Parathyroid adenoma (tissue), 2 donors: ENCODE data around the gene RASSF1.

Experiments
- H2AFZ ChIP-seq: fragments of 300-600 bp; sonication (generic); one replicate; pipeline ENCODE4 v1.7.0; 2017; ENCODE audit warnings: antibody characterized with exemption, mild to moderate bottlenecking
- H3K27ac ChIP-seq: fragments of 300-600 bp; sonication (generic); one replicate; pipeline ENCODE4 v1.7.0; 2017
- H3K27me3 ChIP-seq: fragments of 300-600 bp; sonication (generic); one replicate; pipeline ENCODE4 v1.7.0; 2017; ENCODE audit warnings: low read length; ENCODE audit not compliant: control insufficient read depth, insufficient read depth
- H3K36me3 ChIP-seq: fragments of 300-600 bp; sonication (generic); one replicate; pipeline ENCODE4 v1.7.0; 2017; ENCODE audit warnings: low read length; ENCODE audit not compliant: control insufficient read depth, insufficient read depth
- H3K4me1 ChIP-seq: fragments of 300-600 bp; sonication (generic); one replicate; pipeline ENCODE4 v1.7.0; 2017; ENCODE audit warnings: control low read depth
- H3K4me2 ChIP-seq: fragments of 300-600 bp; sonication (generic); one replicate; pipeline ENCODE4 v1.7.0; 2017; ENCODE audit warnings: low read length
- H3K4me3 ChIP-seq: fragments of 300-600 bp; sonication (generic); one replicate; pipeline ENCODE4 v1.7.0; 2017; ENCODE audit warnings: low read depth, low read length
- H3K79me2 ChIP-seq: fragments of 300-600 bp; sonication (generic); one replicate; pipeline ENCODE4 v1.7.0; 2017; ENCODE audit warnings: control low read depth
- H3K9ac ChIP-seq: fragments of 300-600 bp; sonication (generic); one replicate; pipeline ENCODE4 v1.7.0; 2017; ENCODE audit warnings: mild to moderate bottlenecking
- H3K9me3 ChIP-seq: fragments of 300-600 bp; sonication (generic); one replicate; pipeline ENCODE4 v1.7.0; 2017; ENCODE audit warnings: low read length; ENCODE audit not compliant: control insufficient read depth
- CTCF ChIP-seq: fragments of 300-600 bp; sonication (generic); IDR thresholded peaks from one replicate; pipeline ENCODE4 v1.7.0; 2017; ENCODE audit warnings: antibody characterized with exemption, mild to moderate bottlenecking
- donor health status: primary hyperparathyroidism.

RASSF1 gene

GRCh38 chr3:50342813-50343633 is 2.4 kb upstream of the RASSF1 start:
- peaks cover 22% of the 10 kb centered on the region for H3K4me1 ChIP-seq
- no peak for TF ChIP-seq CTCF
- no peak overlapping the region for H3K9ac ChIP-seq
- no peaks in the 10 kb centered on the region for H3K36me3 ChIP-seq
- no peaks in the 10 kb centered on the region for H3K79me2 ChIP-seq
- H2AFZ ChIP-seq = peak overlapping the region; percentile 63
- H3K4me2 ChIP-seq = no peak overlapping the region
- H3K27me3 ChIP-seq = no peaks in the 10 kb centered on the region
- H3K9me3 ChIP-seq = no peaks in the 10 kb centered on the region
- H3K4me3 ChIP-seq = no peak overlapping the region
- H3K27ac ChIP-seq = peak overlapping the region; percentile 49

GRCh38 chr3:50341996-50342650 is 1.5 kb upstream of the RASSF1 start:
- peaks cover 22% of the 10 kb centered on the region for H3K4me1 ChIP-seq
- H2AFZ ChIP-seq = no peak overlapping the region
- H3K9ac ChIP-seq = no peak overlapping the region
- H3K27me3 ChIP-seq = no peaks in the 10 kb centered on the region
- H3K27ac ChIP-seq = no peak overlapping the region
- H3K36me3 ChIP-seq = no peaks in the 10 kb centered on the region
- no peak overlapping the region for H3K4me3 ChIP-seq
- no peaks in the 10 kb centered on the region for H3K9me3 ChIP-seq
- no peak overlapping the region for H3K4me2 ChIP-seq
- no peaks in the 10 kb centered on the region for H3K79me2 ChIP-seq
- no peak for TF ChIP-seq CTCF

- H3K4me3 ChIP-seq = no peak overlapping the region
- no peak overlapping the region for H2AFZ ChIP-seq
- H3K27ac ChIP-seq = no peak overlapping the region
- TF ChIP-seq CTCF = no peak
- no peaks in the 10 kb centered on the region for H3K79me2 ChIP-seq
- H3K9me3 ChIP-seq = no peaks in the 10 kb centered on the region
- no peak overlapping the region for H3K4me2 ChIP-seq
- no peaks in the 10 kb centered on the region for H3K36me3 ChIP-seq
- H3K4me1 ChIP-seq = peaks cover 22% of the 10 kb centered on the region
- H3K27me3 ChIP-seq = no peaks in the 10 kb centered on the region
- no peak overlapping the region for H3K9ac ChIP-seq
Measured at GRCh38 chr3:50341537-50341936, 901 bp upstream of the RASSF1 start.

DNA sequence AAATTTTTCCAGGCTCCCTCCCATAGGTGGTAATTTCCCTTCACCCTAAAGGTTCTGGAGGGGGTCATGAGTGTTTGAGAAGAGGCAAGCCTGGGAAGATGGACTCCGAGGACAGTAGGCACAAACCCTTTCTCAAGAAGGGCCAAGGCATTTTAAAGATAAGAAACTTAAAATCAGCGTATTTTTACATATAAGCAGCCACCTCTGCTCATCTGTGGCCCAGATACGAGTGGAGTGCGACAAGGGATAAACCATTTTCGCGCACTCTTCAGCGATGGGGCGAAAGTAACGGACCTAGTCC is 539 bp downstream of the RASSF1 start:
- Histone ChIP-seq H3K9ac (no peak overlapping the region), H3K79me2 (no peaks in the 10 kb centered on the region), H3K4me1 (peaks cover 22% of the 10 kb centered on the region), H3K36me3 (no peaks in the 10 kb centered on the region), H3K4me3 (no peak overlapping the region), H3K9me3 (no peaks in the 10 kb centered on the region), H2AFZ (no peak overlapping the region), H3K27me3 (no peaks in the 10 kb centered on the region), H3K27ac (no peak overlapping the region), H3K4me2 (peak overlapping the region; percentile 41)
- TF ChIP-seq CTCF = no peak
